Uterus (tissue), 2 donors: ENCODE measurements around the gene MVK.

Experiments used
- POLR2A ChIP-seq, 2 donors: fragments of 450-650 bp; IDR thresholded peaks; one replicate each; pipeline ENCODE4 v1.6.1; 2016; ENCODE audit warnings: antibody characterized with exemption in 2 of 2, mild to moderate bottlenecking in 1 of 2, moderate library complexity in 1 of 2
- TF ChIP-seq, protein P1 (sequence below), 4 experiments: fragments of 200-600 bp in 2 of 4; fragments of 450-650 bp in 2 of 4; sonication (generic) in 2 of 4; IDR thresholded peaks; one replicate each; pipeline ENCODE4 v1.5.1; 2016 to 2019; ENCODE audit warnings: antibody characterized with exemption in 4 of 4, mild to moderate bottlenecking in 2 of 4, moderate library complexity in 1 of 4

DNA sequence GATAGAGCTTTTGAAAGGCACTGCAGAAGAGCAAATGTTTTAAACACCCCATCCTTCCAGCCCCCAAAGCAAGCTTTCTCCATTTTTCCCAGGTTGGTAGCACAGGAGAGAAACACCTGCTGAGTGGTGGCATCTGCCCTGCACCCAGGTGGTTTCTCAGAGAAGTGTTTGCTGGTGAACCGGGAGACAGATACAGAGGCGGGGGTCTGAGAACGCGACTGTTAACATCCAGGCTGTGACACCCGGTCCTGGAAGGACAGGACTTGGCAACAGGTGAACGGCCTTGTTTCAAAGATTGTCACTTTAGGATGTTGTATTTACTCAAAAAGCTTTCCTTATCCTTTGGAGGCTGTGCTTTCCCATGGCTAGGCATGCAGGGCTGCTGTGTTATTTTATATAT lies 18.8 kb upstream of the MVK start:
- TF ChIP-seq, protein P1, sequence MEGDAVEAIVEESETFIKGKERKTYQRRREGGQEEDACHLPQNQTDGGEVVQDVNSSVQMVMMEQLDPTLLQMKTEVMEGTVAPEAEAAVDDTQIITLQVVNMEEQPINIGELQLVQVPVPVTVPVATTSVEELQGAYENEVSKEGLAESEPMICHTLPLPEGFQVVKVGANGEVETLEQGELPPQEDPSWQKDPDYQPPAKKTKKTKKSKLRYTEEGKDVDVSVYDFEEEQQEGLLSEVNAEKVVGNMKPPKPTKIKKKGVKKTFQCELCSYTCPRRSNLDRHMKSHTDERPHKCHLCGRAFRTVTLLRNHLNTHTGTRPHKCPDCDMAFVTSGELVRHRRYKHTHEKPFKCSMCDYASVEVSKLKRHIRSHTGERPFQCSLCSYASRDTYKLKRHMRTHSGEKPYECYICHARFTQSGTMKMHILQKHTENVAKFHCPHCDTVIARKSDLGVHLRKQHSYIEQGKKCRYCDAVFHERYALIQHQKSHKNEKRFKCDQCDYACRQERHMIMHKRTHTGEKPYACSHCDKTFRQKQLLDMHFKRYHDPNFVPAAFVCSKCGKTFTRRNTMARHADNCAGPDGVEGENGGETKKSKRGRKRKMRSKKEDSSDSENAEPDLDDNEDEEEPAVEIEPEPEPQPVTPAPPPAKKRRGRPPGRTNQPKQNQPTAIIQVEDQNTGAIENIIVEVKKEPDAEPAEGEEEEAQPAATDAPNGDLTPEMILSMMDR (IDR thresholded peaks at IDR 0.05), result no peak
- no peak for TF ChIP-seq POLR2A (IDR thresholded peaks at IDR 0.05)
